ENCODE results near the gene CACNG4.
A peak's percentile ranks its signal among the peaks of the same experiment; 100 is the strongest.
"Not testable (repeated sequence)": the region's sequence is repeated elsewhere in the genome, so short reads cannot be mapped to it uniquely, and the experiment has no call there.

The CACNG4 gene

DNA sequence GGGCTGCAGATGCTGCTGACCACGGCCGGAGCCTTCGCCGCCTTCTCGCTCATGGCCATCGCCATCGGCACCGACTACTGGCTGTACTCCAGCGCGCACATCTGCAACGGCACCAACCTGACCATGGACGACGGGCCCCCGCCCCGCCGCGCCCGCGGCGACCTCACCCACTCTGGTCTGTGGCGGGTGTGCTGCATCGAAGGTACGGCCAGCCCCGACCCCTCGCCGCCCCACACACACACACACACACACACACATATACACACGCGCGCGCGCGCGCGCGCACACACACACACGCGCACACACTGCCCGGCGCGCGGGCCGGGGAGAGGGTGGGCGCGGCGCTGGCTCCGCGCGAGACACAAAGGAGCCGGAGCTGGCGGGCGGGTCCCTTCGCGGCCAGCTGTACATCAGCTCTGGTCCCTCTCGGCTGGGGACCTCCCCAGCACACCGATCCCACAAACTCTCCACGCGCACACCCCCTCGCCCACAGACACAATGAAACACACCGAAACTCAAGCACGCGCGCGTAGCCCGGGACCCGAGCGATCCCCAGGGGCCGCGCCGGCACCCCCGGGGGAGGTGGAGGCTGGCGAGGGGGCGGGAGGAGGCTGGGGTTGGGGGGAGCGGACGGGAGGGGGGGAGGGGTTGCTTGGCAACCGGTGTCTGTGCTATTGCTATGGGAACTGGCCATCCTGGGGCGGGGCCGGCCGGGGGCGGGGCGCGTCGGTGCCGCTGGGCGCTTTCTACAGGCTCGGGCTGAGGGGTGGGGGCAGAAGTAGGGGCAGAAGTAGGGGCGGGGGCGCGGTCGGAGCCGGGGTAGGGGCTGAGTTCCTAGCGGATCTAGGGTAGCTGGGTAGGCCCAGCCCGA is 658 bp downstream of the CACNG4 start:
- peak; percentile 77 for DNase-seq (ENCODE audit: low read depth, low spot score)

DNA sequence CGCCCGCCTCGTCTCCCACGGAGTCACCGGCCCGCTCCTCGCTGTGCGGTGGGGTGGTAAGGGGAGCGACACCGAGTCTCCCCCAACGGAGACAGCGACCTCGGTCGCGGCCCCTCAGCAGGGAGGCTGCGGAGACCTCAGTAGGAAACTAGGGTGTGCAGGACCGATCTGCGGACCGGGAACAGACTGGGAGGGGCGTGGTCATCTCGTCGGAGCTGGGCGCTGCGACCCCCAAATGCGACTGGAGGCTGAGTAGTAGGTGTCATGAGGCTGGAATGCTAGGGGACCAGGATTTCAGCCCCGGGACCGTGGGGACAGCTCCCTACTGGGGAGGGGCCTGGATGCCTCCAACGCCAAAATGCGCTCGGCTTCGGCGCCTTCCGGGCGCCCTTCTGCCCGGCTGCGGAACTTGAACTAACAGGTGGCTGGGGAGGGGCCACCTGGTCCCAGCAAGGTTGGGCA is 1.3 kb downstream of the CACNG4 start:
- peak; percentile 50 for DNase-seq (ENCODE audit: low read depth, low spot score)

DNA sequence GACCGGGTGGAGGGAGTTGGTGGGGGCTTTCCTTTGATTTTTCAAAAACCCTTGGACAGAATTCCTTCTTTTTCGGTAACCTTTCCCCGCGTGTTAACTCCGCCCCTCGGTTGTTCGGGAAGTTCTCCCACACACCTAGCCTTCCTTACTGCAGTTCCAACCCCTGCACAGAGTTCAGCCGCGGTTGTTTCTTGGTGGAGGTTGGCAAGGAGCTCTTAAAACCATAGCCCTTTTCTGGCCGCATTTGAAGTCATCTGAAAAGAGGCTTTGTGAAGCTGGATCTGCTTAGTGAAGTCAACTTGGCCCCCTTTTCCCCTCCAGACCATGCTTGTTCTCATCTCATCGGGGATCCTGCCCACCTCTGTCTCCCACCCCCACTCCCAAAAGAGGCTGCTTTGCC is 1.8 kb downstream of the CACNG4 start:
- DNase-seq (ENCODE audit: low read depth, low spot score), result no peak

DNA sequence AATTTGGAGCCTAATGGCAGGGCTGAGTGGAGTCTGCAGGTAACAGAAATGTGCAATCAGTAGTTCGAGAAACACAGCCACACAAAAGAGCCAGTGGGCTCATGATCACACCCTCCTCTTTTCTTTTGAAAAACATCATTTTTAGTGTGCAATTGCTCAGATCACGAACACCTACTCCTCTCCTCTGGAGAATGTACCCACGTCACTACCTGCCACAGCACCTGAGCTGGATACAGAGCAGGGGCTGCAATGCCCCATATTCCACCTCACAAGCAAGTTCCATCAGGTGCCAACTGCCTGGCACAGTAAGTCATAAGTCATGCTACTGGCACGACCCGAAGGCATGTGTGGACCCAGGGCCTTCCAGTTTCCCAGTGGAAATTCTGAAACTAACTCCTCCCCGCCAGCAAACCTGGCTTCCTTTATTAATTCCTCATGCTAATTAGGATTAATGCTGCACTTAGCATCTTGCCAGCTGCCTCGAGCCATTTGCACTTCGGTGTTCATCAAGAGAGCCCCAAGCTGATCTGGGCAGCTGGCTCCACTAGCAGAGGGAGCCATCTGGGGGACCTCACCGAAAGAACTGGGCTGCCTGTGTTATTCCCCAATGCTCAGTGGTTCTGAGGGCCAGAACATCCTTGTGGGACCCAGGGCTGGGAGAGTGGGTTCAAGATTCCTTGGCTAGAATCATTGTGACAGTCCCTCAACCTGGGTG is 2.4 kb downstream of the CACNG4 start:
- no peak for DNase-seq (ENCODE audit: low read depth, low spot score)

DNA sequence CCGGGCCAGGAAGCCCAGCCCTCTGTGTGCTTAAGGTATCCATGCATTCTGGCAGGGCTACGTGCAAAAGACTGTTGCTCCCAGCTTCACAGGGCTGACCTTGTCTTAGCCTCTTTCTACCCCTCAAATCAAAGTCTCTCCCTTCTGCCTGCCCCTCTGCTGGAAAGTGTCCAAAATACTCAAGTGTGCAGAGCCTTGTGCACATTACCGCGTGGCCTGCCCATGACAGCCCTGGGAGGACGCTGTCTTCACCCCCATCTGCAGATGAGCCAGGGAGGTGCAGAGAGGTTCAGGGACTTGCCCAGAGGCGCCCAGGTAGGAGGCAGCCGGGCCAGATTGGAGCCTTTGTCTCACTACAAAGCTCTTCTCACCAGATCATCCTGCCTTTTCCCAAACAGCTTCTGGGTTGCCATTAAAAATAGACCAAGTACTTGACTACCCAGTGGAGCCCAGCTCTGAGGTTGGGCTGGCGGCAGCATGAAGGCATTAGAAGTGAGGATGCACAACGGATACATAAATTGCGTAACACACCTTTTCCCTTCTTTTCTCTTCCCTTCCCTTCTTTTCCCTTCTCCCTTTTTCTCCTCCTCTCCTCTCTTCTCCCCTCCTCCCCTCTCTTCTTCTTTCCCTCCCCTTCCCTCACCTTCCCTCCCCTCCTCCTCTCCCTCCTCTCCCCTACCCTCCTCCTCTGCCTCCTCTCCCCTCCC is 3.5 kb downstream of the CACNG4 start:
- no peak for DNase-seq (ENCODE audit: low read depth, low spot score)

DNA sequence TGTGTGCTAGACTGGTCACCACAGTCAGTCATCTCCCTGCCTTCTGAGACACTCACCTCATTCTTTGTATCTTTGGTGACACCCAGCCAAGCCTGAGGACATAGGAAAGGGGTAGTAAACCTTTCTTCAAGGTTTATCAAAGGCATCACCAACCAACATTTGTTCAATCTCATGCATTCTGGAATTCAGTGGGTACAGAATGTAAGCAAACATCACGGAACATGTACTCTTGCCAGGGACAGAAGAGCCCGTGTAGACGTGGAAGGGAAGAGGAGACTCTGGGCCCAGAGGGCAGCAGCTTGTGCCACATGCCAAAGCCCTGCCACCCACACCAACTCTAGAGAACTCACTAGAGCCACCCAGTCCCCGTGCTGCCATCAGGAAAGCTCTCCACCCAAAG is 4.4 kb downstream of the CACNG4 start:
- DNase-seq (ENCODE audit: low read depth, low spot score), result no peak

DNA sequence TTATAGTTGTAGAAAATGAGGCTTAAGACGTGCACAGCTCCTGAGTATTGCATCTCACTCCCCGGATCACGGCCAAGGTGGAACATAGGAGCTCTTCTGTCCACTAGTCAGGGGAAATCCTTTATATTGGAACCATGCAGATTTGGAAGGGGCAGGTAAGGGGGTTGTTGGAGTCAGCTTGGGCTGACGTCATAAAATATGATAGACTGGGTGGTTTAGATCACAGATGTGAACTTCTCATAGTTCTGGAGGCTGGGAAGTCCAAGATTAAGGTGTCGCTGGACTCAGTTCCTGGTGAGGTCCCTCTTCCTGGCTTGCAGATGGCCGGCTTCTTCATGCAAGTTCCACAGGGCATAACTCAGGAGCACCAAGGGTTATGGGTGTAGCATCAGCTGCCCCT is 5.6 kb downstream of the CACNG4 start:
- DNase-seq (ENCODE audit: low read depth, low spot score), result no peak

DNA sequence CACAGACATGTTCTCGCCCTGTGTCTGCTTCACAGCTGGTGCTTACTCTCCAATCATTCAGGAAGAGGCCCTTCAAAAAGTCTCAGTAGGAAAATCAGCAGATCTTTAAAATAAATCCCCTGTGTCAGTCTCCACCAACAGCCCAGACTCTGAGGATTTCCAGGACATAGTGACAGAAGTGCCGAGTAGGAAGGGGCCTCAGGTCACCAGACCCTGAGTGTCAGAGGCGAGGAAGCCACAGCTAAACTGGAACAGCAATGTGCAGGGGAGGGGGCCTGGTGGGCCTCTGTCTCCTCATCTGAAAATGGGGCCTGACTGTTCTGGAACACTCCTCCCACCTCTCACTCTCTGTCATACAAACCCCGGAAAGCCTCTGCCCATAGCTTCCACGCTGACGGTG is 6.3 kb downstream of the CACNG4 start:
- DNase-seq (ENCODE audit: low read depth, low spot score), result no peak

DNA sequence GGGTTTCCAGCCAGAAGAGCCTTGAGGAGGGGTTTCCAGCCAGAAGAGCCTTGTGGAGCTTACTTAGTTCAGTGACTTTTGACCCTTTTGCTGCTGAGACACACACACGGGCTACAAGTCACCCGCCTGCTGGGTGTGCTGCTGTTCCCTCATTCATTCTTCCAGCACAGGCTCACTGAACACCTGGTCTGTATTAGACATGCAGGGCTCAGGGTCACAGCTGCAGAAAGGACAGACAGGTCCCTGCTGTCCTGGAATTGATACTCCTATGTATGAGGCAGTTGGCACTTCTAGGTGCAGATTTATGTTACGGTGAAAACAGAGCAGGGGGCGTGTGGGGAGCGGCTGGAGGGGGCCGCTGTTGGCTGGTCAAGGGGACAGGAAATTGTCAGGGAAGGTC is 6.8 kb downstream of the CACNG4 start:
- DNase-seq (ENCODE audit: low read depth, low spot score), result no peak

DNA sequence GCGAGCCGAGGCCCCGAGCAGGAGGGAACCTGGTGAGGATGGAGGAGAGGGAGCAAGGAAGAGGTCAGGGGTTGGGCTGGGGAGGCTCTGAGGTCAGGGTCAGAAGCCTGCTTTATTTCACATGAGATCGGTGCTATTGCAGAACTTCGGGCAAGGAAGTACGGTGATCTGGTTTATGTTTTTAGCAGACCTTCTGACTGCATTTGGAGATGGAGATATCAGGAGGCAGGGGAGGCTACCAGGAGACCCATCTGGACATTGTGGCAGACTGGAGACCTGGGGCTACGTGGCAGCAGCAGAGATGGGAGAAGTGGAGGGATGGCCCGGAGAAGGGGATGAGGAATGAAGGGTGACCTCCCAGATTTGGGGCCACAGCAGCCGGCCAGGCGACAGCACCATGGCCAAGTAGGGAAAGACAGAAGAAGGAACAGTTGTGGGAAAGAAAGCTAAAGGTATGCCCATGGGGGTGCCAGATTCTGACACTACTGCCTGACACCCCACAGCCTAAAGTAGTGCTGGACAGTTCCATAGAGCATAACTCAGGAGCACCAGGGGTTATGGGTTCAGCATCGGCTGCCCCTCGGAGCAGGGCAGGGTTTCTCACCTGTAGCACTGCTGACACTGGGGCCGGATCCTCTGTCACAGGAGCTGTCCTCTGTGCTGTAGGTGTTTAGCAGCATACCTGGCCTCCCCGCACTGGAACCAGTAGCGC is 7.4 kb downstream of the CACNG4 start:
- no peak for DNase-seq (ENCODE audit: low read depth, low spot score)

DNA sequence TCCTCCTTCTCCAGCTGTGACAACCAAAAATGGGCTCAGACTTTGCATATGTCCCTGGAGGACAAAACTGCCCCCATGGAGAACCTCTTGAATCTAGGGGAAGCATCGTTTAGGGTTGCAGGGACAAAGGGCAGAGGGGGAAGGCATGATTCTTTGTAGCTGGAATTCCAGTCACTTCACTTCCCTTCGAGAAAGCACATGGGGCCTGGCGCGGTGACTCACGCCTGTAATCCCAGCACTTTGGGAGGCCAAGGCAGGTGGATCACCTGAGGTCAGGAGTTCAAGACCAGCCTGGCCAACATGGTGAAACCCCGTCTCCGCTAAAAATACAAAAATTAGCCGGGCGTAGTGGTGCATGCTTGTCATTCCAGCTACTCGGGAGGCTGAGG is 7.9 kb downstream of the CACNG4 start:
- DNase-seq (ENCODE audit: low read depth, low spot score), result not testable (repeated sequence)

DNA sequence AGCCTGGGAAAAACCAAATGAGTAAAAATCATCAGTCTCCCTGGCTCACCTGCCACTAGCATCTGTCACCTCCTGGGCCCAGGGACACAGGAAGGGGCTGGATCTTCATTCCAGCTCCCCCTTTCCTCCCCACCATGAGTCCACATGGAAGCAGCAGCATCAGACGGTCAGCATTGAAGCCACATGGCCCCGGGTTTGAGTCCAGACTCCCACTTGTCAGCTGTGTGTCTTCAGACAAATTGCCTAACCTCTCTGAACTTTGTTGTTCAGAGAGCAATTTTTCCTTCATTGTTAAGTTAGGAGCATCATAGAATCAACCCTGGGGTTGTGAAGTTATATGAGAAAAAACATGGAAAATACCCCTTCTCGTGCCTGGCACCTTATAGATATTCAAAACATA is 10.7 kb downstream of the CACNG4 start:
- DNase-seq (ENCODE audit: low read depth, low spot score), result no peak

DNA sequence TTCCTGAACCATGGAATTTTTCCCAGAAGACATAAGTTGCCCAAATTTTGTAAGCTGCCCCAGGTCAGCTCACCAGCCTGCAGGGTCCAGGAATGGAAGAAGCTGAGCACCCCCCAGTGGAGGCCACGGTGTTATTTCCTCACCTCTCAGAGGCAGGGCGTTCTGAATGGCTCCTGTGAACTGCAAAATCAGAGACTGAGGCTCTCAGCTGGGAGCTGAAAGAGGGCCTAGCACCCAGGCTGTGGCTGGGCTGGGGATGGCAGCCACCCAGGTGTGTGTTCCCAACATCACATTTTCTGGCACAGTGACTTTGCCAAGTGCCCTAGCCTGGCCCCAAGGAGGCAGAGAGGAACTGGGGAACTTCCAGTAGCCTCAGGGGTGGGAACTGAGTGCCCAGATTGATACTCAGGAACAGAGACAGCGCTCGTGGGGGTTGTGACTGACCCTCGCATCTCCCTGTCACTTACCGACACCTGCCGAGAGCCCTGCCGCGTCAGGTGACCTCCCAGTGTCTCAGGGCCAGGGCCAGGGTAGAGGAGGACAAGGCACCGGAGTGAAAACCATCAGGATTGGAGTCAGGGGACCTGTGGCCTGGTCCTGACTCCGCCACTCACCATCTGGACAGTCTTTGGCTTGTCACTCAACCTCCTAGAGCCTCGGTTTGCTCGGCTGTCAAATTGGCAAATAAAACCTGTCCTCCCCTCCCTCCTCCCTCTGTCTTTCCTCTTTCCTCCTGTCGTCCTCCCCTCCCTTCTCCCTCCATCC is 11.3 kb downstream of the CACNG4 start:
- peak; percentile 44 for DNase-seq (ENCODE audit: low read depth, low spot score)

DNA sequence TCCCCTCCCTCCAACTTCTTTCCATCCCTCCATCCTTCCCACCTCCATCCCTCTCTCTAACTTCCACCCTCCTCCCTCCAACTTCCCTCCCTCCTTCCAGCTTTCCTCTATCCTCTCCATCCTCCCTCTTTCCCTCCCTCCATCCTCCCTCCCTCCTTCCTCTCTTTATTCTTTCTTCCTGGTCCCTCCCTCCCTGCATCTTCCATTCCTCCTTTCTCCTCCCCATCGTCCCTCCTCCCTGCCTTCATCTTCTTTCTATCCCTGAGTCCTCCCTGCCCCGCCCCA is 11.8 kb downstream of the CACNG4 start:
- DNase-seq (ENCODE audit: low read depth, low spot score), result no peak

DNA sequence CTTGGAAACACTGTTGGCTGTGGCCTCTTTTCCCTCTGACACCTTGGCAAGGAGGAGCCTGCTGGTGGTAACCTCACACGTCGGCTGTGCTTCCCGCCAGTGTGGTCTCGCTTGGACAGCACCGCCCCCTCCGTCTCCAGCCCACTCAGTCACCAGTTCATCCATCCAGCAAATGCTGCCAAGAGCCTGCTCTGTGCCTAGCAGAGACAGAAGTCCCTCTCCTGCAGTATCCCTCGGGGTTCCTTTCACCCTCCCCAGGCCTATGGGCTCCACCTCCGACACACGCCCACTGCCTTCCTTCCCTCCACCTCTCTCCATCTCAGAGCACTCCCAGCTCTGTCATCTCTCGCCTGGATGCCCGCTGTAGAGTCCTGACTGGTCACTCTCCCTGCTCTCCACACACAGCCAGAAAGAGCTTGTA is 12.3 kb downstream of the CACNG4 start:
- peak; percentile 48 for DNase-seq (ENCODE audit: low read depth, low spot score)

DNA sequence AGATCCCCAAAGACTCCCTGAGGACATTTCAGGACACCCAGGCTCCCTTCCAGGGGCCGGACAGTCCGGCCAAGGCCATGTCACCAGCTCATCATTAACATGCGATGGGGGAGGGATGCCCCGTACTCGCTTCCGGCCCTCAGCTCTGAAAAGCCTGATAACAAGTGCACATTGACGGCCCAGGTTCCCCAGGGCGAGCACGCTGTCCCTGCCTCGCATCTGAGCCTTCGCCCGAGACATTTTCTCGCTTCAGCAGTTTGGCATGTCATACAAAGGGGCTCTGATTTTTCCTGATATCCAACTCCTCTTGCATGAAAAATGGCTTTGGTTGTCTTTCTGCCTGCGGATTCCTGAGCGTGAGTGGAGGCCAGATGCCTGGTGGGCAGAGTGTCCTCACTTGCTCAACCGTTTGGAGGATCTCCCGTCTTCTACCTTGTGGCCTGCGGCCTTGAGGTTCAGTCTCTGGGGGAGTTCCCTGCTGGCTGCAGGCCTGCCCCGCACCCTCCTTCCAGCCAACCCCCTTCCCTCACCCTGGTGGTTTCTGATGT is 14.1 kb downstream of the CACNG4 start:
- no peak for DNase-seq (ENCODE audit: low read depth, low spot score)

DNA sequence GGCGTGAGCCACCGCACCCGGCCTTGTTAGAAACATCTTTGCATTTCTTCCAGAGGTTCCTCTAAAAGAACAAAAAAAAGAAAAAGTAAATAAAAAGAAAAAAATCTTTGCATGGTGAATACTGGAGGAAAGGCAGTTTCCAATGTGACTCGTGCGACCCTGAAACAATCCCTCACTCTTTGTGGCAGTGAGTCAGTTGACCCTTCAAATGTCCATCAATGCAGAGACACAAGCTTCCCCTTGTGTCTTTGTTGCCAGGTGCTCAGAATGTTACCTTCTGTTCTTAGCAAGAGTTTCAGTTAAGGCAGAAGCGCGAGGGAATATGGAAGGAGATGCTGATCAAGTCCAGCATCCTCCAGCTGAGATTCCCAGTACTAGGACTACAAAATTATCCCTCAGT is 16.4 kb downstream of the CACNG4 start:
- DNase-seq (ENCODE audit: low read depth, low spot score), result no peak

DNA sequence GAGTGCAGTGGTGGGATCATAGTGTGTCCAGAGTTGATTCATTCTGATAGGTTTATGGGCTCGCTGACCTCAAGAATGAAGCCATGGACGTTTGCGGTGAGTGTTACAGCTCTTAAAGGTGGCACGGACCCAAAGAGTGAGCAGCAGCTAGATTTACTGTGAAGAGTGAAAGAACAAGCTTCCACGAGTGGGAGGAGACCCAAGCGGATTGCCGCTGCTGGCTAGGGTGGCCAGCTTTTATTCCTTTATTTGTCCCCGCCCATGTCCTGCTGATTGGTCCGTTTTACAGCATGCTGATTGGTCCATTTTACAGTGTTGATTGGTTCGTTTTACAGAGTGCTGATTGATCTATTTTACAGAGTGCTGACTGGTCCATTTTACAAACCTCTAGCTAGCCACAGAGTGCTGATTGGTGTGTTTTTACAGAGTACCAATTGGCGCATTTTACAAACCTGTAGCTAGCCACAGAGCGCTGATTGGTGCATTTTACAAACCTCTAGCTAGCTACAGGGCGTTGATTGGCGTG is 17.5 kb downstream of the CACNG4 start:
- DNase-seq (ENCODE audit: low read depth, low spot score), result no peak

DNA sequence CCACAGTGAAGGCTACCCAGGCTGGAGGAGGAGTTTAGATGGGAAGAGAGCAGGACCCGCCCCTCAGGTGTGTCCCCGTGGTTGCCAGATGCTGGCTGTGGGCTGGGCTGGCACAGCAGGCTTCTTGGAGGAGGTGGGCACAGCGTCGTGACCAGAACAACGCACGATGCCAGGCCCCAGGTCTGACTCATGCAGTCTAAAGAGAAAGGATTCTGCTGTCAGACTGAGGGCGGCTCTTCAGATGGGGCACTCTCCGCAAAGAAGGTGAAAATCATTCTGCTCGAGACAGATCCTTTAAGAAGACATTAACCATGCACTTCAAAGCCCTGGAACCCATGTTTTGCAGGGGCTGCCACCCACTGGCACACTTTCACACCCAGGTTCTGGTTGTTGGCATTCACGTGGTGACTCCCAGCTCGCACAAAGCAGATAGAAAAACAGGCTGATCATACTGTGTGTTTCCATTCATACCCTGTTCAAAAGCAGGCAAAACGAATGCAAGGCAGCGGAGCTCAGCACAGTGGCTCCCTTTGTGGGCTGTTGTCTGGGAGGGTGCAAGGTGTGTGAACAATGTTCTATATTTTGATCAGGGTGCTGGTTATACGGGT is 19.0 kb downstream of the CACNG4 start:
- peak; percentile 59 for DNase-seq (ENCODE audit: low read depth, low spot score)

DNA sequence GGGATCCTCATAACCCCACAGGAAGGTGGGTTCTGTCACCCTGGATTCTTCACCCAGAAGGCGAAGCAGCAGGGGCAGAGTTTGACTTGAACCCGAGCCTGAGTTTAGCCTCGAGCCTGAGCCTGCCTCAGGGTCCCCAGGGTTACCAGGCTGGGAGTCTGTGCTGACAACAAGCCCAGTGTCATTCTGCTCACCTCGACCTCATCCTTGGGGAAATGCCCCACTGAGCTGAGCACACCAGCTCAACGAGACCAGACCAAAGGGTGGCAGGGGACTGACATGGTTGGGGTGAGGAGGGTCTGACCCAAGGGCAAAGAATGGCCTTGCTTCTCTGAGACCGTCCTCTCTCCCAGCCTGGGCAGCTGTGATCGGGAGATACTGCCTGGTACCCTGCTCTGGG is 20.2 kb downstream of the CACNG4 start:
- DNase-seq (ENCODE audit: low read depth, low spot score), result no peak
